GM18867 (cell line): ENCODE results near the gene STAC3.

Source experiments
- ATAC-seq: cut with Tn5 transposase; IDR thresholded peaks from one replicate; pipeline ENCODE4 v1.9.1; 2021; ENCODE audit warnings: mild to moderate bottlenecking, moderate library complexity; ENCODE audit not compliant: unreplicated experiment

The STAC3 gene

DNA sequence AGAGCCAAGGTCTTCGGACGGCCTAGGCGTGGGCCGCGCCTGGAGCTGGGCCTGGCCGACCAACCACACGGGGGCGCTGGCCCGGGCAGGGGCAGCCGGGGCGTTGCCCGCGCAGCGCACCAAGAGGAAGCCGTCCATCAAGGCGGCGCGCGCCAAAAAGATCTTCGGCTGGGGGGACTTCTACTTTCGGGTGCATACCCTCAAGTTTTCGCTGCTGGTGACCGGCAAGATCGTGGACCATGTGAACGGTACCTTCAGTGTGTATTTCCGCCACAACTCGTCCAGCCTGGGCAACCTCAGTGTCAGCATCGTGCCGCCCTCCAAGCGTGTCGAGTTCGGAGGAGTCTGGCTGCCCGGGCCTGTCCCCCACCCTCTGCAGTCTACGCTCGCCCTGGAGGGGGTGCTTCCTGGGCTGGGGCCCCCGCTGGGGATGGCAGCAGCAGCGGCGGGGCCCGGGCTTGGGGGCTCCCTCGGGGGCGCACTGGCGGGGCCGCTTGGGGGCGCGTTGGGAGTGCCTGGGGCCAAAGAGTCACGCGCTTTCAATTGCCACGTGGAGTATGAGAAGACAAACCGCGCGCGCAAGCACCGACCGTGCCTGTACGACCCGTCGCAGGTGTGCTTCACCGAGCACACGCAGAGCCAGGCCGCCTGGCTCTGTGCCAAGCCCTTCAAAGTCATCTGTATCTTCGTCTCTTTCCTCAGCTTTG, 25.9 kb downstream of the STAC3 start:
- no peak for ATAC-seq

- ATAC-seq: no peak
Observed at GRCh38 chr12:57224278-57224972, 26.6 kb downstream of the STAC3 start.

GRCh38 chr12:57223191-57224165, 27.5 kb downstream of the STAC3 start:
- no peak for ATAC-seq

GRCh38 chr12:57222286-57223190, 28.4 kb downstream of the STAC3 start:
- ATAC-seq: no peak

GRCh38 chr12:57221169-57221917, 29.6 kb downstream of the STAC3 start:
- ATAC-seq: no peak

- ATAC-seq: no peak
Observed at GRCh38 chr12:57220770-57221168, 30.2 kb downstream of the STAC3 start.

- no peak for ATAC-seq
Observed at GRCh38 chr12:57219993-57220754, 30.8 kb downstream of the STAC3 start.

GRCh38 chr12:57219205-57219992, 31.6 kb downstream of the STAC3 start:
- no peak for ATAC-seq

DNA sequence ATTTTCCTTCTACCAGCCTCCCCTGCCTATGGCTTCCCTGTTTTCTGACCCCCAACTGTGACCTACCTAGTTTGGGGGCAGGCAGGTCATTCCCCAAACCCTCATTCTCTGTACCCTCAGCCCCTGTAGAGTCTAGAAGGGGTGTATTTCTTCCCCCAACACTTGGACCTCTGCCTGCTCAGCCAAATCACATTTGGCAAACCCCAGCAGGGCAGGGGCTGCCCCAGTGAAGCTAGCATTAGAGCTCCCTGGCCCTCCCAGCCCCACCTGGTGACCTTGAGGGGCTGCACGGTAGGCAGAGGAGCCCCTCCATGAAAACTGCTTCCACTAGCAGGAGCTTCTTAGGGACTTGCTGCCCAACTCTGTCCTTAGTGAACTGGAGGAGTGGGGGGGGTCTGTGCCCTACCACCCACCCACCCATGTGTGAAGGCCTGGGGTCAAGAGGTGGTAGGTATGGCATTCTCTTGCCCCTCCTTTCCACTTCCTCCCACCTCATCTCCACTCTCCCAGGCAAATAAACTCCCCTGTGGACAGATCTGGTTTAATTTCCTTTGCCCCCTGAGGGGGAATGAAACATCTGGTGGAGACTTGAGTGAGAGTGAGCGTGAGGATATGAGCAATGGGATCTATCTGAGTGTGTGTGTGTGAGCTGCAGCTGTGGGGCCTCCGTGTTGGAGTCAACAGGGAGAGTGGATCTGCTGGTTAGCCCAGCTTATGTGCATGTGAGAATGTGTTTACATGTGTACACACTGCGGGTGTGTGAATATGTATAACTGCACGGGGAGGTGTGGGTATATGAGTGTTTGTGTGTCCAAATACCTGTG, 32.7 kb downstream of the STAC3 start:
- ATAC-seq: no peak

- ATAC-seq: no peak
Observed at GRCh38 chr12:57216921-57217879, 33.8 kb downstream of the STAC3 start.

DNA sequence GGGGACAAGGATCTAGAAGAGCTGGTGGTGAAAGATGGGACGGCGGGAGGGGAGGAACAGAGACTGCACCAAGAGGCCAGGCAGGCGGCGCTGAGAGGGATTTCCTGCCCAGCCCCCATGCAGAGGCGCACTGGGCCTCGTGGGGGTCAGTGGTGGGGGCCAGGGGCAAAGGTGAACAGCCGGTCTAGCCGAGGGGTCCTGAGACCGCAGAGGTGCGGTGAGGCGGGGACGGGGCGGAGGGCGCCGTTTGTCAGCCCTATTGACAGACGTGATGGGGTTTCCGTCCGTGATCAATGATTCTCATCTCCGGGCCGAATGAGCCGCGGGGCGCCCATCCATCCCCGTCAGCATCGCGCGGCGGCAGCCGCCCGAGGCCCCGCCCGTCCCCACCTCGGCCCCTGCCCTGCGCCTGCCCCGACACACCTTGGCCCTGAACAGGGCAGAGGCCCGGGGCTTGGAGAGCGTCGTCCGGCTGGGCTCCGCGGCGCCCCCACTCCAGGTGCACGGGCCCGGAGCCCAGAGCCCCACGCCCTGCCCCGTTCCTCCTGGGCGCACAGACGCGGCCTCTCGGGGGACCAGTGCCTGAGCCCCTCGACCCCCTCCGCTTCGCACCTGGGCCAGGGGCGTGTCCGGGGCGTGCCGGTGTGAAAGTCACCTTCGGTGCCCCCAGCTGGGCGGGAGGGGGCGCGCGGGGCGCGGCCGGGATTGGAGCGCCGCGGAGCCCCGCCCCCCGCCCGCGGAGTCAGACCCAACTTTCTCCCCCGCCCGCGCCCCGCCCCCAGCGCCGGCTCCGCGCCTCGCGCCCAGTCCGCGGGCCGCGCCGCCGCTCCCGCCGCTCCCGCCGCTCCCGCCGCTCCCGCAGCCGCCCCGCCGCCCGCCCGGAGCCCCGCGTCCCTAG, 34.7 kb downstream of the STAC3 start, which contains the start of gene NXPH4:
Gene NXPH4 (plus strand): TSS at position 781 of the 898 bp plus-strand sequence. CDS start 176 bp downstream, outside the sequence.
- no peak for ATAC-seq

DNA sequence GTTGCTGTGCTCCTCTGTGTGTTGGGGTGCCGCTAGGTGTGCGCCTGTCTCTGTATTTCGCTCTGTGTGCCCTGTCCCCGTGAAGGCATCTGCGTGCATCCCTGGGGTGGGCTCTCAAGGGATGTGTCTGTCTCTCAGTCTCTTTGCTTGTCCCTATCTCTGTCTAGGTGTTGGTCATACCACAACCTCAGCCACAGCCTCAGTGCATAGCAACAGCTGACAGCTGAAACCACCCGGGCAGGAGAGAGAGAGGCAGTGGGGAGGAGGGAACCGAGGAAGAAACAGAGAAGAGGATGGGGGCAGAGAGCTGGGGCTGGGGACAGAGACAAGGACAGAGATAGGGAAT, 35.3 kb downstream of the STAC3 start:
- ATAC-seq: peak; percentile 48

GRCh38 chr12:57215065-57215464, 35.9 kb downstream of the STAC3 start:
- no peak for ATAC-seq

- ATAC-seq: peak; percentile 36
Observed at GRCh38 chr12:57214398-57214781, 36.6 kb downstream of the STAC3 start.

DNA sequence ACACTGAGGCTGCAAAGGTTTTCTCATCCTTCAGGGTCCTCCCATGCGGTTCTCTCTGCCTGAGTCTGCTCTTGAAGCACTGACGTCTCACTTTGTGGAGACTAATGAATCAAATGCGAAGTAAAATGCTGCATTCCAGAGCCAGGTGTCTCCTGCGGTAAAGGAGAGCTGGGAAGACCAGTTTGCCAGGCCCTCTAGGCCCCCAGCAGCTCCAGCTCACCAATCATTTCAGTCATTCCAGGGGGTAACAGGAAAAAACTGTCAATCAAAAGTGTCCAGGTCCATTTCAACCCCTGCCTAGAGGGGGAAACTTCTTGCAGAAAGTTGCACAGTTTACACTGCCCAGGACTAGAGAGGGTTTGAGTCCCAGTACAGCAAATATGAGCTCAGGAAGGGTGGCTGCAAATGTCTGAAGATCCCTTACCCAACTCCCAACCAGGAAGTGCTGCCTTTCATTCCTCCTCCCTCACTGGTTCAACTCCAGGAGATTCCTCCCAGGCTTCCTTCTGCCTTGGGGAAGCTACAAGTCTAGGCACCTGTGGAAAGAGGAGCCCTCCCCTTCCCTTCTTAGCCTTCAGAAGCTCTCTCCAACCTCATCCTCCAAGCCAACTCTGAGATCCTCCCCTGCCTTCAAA, 37.1 kb downstream of the STAC3 start:
- ATAC-seq: no peak
